Endodermal cell (in vitro differentiated cells): ENCODE results near the gene ANKRD36C. TPM values are rescaled to one million over a fixed set of nuclear protein-coding genes. Genes with fewer than 3 reads are reported as not detected.
"Not testable (repeated sequence)": the region's sequence is repeated elsewhere in the genome, so short reads cannot be mapped to it uniquely, and the experiment has no call there.

Experiments used
- DNase-seq: peaks from one replicate; pipeline ENCODE4 v3.0.0-alpha.2; 2017
- H3K27ac ChIP-seq: 2 replicates; pipeline ENCODE4 v1.5.1; 2013; ENCODE audit warnings: mild to moderate bottlenecking, low read depth, low read length, moderate library complexity
- H3K27me3 ChIP-seq: 2 replicates; pipeline ENCODE4 v1.6.1; 2013; ENCODE audit warnings: mild to moderate bottlenecking, low read length, moderate library complexity; ENCODE audit not compliant: insufficient read depth, control insufficient read depth, poor library complexity, severe bottlenecking
- H3K36me3 ChIP-seq: 2 replicates; pipeline ENCODE4 v1.7.0; 2013; ENCODE audit warnings: mild to moderate bottlenecking, low read length, moderate library complexity; ENCODE audit not compliant: control insufficient read depth, insufficient read depth
- H3K4me1 ChIP-seq: one replicate; pipeline ENCODE4 v1.7.0; 2013; ENCODE audit warnings: low read length; ENCODE audit not compliant: control insufficient read depth, insufficient read depth
- H3K4me3 ChIP-seq: 2 replicates; pipeline ENCODE4 v1.5.1; 2013; ENCODE audit warnings: mild to moderate bottlenecking, low read length, moderate library complexity
- H3K9ac ChIP-seq: 2 replicates; pipeline ENCODE4 v1.6.1; 2013; ENCODE audit warnings: mild to moderate bottlenecking, low read length, moderate library complexity; ENCODE audit not compliant: poor library complexity, severe bottlenecking; ENCODE audit errors: extremely low read depth
- H3K9me3 ChIP-seq: 2 replicates; pipeline ENCODE4 v1.6.1; 2013; ENCODE audit warnings: mild to moderate bottlenecking, low read length, moderate library complexity; ENCODE audit not compliant: control insufficient read depth
- H3K27ac Mint-ChIP-seq: 2 replicates; pipeline ENCODE4 v1.8.0; 2020; ENCODE audit warnings: mixed read lengths
- H3K27me3 Mint-ChIP-seq: 2 replicates; pipeline ENCODE4 v1.8.0; 2021; ENCODE audit warnings: mild to moderate bottlenecking, mixed read lengths; ENCODE audit not compliant: insufficient read depth
- H3K36me3 Mint-ChIP-seq: 2 replicates; pipeline ENCODE4 v1.8.0; 2020; ENCODE audit warnings: low read depth, mixed read lengths
- H3K4me1 Mint-ChIP-seq: 2 replicates; pipeline ENCODE4 v1.8.0; 2020; ENCODE audit warnings: mixed read lengths
- H3K4me3 Mint-ChIP-seq: 2 replicates; pipeline ENCODE4 v1.8.0; 2020; ENCODE audit warnings: mild to moderate bottlenecking, moderate library complexity, mixed read lengths
- H3K9me3 Mint-ChIP-seq: 2 replicates; pipeline ENCODE4 v1.8.0; 2020; ENCODE audit warnings: mild to moderate bottlenecking, mixed read lengths
- WGBS, 2 experiments: methylation state at CpG; one replicate each; pipeline versions ENCODE4 v1.1.5 to v1.1.7; 2013; ENCODE audit warnings: missing lambda C conversion rate in 2 of 2, mixed read lengths in 1 of 2; ENCODE audit not compliant: insufficient coverage in 1 of 2, insufficient read length in 1 of 2; 5-methylcytosine and 5-hydroxymethylcytosine counted together
- total RNA-seq, 2 donors: library from RNA; stranded (reverse); fragmentation: NEBNext Ultra II Directional in 1 of 2; extraction: Animal tissue kit (Norgen Biotek cat#: 25700) in 1 of 2; gene quantifications; 2 replicates in 1 of 2; 3 replicates in 1 of 2; pipeline ENCODE4 v1.2.1, GENCODE V29; 2021
- TF ChIP-seq, protein P1 (sequence below): fragments of 200-600 bp; sonication (generic); conservative IDR thresholded peaks from 2 replicates; pipeline ENCODE4 v1.5.0; 2021; ENCODE audit warnings: antibody characterized with exemption, mild to moderate bottlenecking

ANKRD36C gene
- total RNA-seq, 2 donors from 2014 or later, result 21.1 to 32.2 TPM

DNA sequence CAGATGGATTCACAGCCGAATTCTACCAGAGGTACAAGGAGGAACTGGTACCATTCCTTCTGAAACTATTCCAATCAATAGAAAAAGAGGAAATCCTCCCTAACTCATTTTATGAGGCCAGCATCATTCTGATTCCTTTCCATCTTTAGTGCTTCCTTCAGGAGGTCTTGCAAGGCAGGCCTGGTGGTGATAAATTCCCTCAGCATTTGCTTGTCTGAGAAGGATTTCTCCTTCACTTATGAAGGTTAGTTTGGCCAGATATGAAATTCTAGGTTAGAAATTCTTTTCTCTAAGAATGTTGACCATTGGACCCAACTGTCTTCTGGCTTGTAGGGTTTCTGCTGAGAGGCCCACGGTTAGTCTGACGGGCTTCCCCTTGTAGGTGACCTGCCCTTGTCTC, 167.4 kb downstream of the ANKRD36C start:
- H3K27ac Mint-ChIP-seq, H3K9ac ChIP-seq, H3K27me3 ChIP-seq, DNase-seq, H3K4me1 Mint-ChIP-seq, H3K4me3 ChIP-seq, H3K4me3 Mint-ChIP-seq, H3K4me1 ChIP-seq, H3K36me3 ChIP-seq, H3K27ac ChIP-seq: not testable (repeated sequence)
- peaks cover 27% of the 10 kb centered on the region for H3K27me3 Mint-ChIP-seq
- 85 to 88% methylated on average over 2 of the region's 3 CpGs for WGBS, 2 experiments
- peaks cover 74% of the 10 kb centered on the region for H3K9me3 Mint-ChIP-seq
- H3K9me3 ChIP-seq, result peaks cover 65% of the 10 kb centered on the region
- H3K36me3 Mint-ChIP-seq, result peaks cover 17% of the 10 kb centered on the region

DNA sequence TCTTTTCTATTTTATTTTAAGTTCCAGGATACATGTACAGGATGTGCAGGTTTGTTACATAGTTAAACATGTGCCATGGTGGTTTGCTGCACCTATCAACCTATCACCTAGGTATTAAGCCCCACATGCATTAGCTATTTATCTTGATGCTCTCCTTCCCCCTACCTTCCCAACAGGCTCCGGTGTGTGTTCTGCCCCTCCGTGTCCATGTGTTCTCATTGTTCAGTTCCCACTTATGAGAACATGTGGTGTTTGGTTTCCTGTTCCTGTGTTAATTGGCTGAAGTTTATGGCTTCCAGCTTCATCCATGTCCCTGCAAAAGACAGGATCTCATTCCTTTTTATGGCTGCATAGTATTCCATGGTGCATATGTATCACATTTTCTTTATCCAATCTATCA, 174.1 kb downstream of the ANKRD36C start:
- not testable (repeated sequence) for H3K36me3 ChIP-seq, H3K27me3 ChIP-seq, H3K4me1 Mint-ChIP-seq, H3K4me3 Mint-ChIP-seq, DNase-seq, H3K27ac ChIP-seq, H3K36me3 Mint-ChIP-seq, H3K27ac Mint-ChIP-seq, H3K4me1 ChIP-seq, H3K9ac ChIP-seq
- Histone ChIP-seq H3K4me3 (peak overlapping the region; percentile 53), H3K9me3 (peaks cover 49% of the 10 kb centered on the region)
- Mint-ChIP-seq H3K9me3 (peaks cover 60% of the 10 kb centered on the region), H3K27me3 (peaks cover 21% of the 10 kb centered on the region)
- WGBS, 2 experiments, result 60 to 93% methylated on average over 1 to 2 of the region's 2 CpGs

DNA sequence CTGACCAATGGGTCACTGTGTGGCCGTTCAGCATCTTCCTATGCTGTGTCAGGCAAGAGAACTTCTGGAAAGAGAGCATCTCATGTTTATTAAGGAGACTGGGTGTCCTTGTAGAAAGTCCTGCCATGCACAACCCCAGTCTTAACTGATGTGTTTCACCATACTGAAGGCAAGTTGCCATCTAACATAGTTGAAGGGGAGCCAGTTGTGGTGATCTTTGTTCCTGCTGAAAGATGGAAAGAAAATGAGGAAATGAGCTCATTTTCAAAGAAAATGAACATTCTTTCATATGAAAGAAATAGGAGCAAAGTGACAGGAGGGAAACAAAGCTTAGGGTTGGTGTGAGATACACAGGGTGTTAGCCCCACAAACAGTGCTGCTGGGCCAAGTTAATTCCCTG, 178.3 kb downstream of the ANKRD36C start:
- H3K27me3 Mint-ChIP-seq, result peaks cover 10% of the 10 kb centered on the region
- peaks cover 24% of the 10 kb centered on the region for H3K9me3 ChIP-seq
- not testable (repeated sequence) for H3K27ac ChIP-seq, H3K36me3 Mint-ChIP-seq, H3K4me1 ChIP-seq, H3K4me3 Mint-ChIP-seq, H3K27me3 ChIP-seq, H3K4me1 Mint-ChIP-seq, H3K27ac Mint-ChIP-seq, DNase-seq, H3K9ac ChIP-seq, H3K36me3 ChIP-seq, H3K4me3 ChIP-seq
- peaks cover 31% of the 10 kb centered on the region for H3K9me3 Mint-ChIP-seq
- WGBS, 2 experiments, result 72% methylated on average over 1 of the region's 1 CpG; no CpG with 5 or more reads in 1 of the 2 experiments

DNA sequence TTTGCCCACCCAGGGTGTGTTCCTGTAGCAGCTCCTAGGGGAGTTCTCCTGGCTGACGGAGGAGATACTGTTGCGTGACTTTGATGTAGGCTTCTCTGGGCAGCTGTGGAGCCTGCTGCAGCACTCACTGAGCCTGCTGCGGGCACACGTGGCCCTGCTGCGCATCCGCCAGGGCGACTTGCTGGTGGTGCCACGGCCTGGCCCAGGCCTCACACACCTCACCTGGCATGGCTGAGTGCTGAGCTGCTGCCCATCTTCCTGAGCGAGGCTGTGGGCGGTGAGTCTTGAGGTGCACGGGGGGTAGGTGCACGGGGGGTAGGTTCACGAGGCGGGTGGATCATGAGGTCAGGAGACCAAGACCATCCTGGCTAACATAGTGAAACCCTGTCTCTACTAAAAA, 191.7 kb downstream of the ANKRD36C start:
- no peak for DNase-seq
- no peaks in the 10 kb centered on the region for H3K36me3 ChIP-seq
- 92 to 98% methylated on average over 8 to 14 of the region's 14 CpGs for WGBS, 2 experiments
- no peak overlapping the region for H3K4me3 ChIP-seq
- TF ChIP-seq, protein P1, sequence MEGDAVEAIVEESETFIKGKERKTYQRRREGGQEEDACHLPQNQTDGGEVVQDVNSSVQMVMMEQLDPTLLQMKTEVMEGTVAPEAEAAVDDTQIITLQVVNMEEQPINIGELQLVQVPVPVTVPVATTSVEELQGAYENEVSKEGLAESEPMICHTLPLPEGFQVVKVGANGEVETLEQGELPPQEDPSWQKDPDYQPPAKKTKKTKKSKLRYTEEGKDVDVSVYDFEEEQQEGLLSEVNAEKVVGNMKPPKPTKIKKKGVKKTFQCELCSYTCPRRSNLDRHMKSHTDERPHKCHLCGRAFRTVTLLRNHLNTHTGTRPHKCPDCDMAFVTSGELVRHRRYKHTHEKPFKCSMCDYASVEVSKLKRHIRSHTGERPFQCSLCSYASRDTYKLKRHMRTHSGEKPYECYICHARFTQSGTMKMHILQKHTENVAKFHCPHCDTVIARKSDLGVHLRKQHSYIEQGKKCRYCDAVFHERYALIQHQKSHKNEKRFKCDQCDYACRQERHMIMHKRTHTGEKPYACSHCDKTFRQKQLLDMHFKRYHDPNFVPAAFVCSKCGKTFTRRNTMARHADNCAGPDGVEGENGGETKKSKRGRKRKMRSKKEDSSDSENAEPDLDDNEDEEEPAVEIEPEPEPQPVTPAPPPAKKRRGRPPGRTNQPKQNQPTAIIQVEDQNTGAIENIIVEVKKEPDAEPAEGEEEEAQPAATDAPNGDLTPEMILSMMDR, result no peak
- no peak overlapping the region for H3K9ac ChIP-seq
- H3K27ac Mint-ChIP-seq, result no peak overlapping the region
- H3K4me1 ChIP-seq, result no peaks in the 10 kb centered on the region
- no peaks in the 10 kb centered on the region for H3K4me1 Mint-ChIP-seq
- no peak overlapping the region for H3K4me3 Mint-ChIP-seq
- H3K9me3 Mint-ChIP-seq, result peaks cover 2% of the 10 kb centered on the region
- peaks cover 14% of the 10 kb centered on the region for H3K27me3 Mint-ChIP-seq
- no peaks in the 10 kb centered on the region for H3K9me3 ChIP-seq
- no peaks in the 10 kb centered on the region for H3K27me3 ChIP-seq
- H3K27ac ChIP-seq, result no peak overlapping the region
- no peaks in the 10 kb centered on the region for H3K36me3 Mint-ChIP-seq

DNA sequence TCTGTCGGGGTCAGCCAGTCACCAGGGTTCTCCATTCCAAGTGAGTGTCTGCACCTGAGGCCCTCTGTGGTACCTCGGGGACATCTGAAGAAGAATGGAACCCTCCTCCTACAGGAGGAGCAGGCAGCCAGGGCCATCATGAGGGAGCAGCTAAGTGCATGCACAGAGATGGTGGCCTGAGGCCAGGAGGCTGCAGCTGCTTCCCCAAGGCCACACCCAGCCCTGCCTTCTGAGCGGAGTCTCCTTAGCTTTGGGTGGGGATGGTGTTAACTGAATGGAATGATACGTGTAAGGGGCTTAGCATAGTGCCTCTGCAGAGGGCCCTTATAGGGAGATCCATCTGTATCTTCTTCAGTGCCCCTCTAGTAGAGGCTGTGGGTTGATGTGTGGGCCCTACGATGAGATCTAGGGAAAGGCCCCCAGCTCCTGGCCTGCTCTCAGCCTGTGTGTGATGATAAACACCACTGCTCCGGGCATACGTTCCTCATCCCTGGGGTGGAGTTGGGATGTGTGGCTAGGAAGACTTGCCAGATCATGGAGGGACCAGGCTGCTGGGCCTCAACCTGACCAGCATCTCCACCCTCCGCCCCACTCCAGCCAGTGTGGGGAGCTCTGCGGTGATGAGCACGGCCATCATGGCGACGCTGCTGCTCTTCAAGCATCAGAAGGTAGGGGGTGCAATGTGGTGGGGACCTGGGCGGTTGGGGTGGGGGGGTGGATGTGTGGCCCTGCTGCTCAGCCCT, 192.3 kb downstream of the ANKRD36C start:
- H3K4me3 Mint-ChIP-seq, H3K27ac ChIP-seq, H3K4me1 Mint-ChIP-seq, DNase-seq, H3K36me3 Mint-ChIP-seq, H3K27ac Mint-ChIP-seq, H3K27me3 ChIP-seq, H3K9me3 ChIP-seq, H3K36me3 ChIP-seq, H3K4me3 ChIP-seq, H3K4me1 ChIP-seq, H3K9ac ChIP-seq, H3K9me3 Mint-ChIP-seq: not testable (repeated sequence)
- peaks cover 12% of the 10 kb centered on the region for H3K27me3 Mint-ChIP-seq
- 91 to 94% methylated on average over 4 to 13 of the region's 13 CpGs for WGBS, 2 experiments

DNA sequence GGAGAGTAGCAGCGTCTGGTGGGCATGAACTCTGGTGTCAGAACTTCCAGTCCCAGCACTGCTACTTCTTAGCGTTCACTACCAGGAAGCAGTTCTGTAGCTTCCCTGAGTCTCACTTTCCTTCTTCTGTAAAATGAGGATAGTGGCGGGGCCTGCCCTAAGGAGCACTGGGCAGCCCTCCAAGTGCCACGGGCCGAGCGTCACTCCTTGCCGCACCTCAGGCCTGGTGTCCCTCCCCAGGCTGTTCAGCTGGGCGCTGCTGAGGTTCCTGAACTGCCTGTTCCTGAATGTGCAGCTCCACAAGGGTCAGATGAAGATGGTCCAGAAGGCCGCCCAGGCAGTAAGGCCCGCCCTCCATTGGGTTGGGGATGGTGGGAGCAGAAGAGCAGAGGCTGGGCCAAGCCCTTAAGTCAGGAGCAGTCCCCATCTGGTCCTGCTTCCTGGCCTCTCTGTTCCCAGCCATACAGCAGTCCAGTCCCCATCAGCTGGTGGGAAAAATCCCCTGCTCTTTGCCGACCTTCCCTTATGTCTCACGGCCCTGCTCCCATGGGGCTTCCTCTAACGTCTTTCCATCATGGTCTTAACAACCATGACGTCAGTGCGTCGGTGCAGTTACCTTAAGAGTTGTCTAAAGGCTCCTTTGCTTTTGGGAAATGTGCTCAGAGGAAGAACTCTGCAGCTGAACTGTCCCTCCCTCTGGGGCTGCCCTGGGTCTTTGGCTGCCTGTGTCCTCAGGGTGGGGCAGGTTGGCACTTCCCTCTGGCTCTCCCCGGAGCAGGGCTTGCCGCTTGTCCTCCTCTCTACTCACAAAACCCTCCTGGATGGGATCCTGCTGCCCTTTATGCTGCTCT, 195.2 kb downstream of the ANKRD36C start:
- H3K36me3 Mint-ChIP-seq, H3K9ac ChIP-seq, H3K4me3 Mint-ChIP-seq, DNase-seq, H3K27ac ChIP-seq, H3K27me3 ChIP-seq, H3K4me1 ChIP-seq, H3K27ac Mint-ChIP-seq, H3K27me3 Mint-ChIP-seq, H3K9me3 ChIP-seq, H3K9me3 Mint-ChIP-seq, H3K36me3 ChIP-seq, H3K4me3 ChIP-seq, H3K4me1 Mint-ChIP-seq: not testable (repeated sequence)
- WGBS, 2 experiments, result no CpG with 5 or more reads among the region's 18 CpGs
